ENCODE data around the gene PHEX. TPM values are rescaled to one million over a fixed set of nuclear protein-coding genes. Genes with fewer than 3 reads are reported as not detected.

PHEX gene
- total RNA-seq, 1 experiment from 2014 or later: 1.1 TPM

DNA sequence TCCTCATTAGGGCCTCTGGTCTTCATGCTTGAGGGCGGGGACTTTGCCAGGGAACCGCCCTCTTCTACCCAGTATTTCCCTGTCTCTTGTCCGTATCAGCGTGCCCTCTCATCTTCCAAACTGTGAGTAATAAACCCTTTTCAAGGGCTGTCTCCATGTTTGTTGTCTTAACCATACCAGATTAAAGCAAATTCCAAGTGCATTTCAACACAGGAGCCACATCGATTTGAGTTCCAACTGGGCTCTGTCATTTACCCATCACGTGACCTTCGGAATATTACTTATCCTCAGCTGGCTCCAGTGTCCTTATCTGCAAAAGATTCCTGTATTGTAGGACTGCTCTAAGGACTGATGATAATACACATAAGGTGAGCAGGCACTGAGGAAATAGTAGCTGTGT is 6.4 kb upstream of the PHEX start:
- H3K9me3 ChIP-seq (replicated peaks): no peaks in the 10 kb centered on the region
- H3K4me3 ChIP-seq: no peak overlapping the region
- no peaks in the 10 kb centered on the region for H3K27me3 ChIP-seq
- no peak overlapping the region for H3K27ac ChIP-seq
- no peak for DNase-seq
- peaks cover 17% of the 10 kb centered on the region for H3K4me1 ChIP-seq
- no peaks in the 10 kb centered on the region for H3K36me3 ChIP-seq

- Histone ChIP-seq H3K9me3 (replicated peaks) (no peaks in the 10 kb centered on the region), H3K36me3 (no peaks in the 10 kb centered on the region), H3K4me3 (no peak overlapping the region), H3K27me3 (no peaks in the 10 kb centered on the region), H3K4me1 (peaks cover 10% of the 10 kb centered on the region), H3K27ac (no peak overlapping the region)
- no peak for DNase-seq
These were observed 5.4 kb upstream of the PHEX start for GRCh38 chrX:22026731-22027130.

- no peak overlapping the region for H3K27ac ChIP-seq
- H3K4me3 ChIP-seq: no peak overlapping the region
- no peaks in the 10 kb centered on the region for H3K36me3 ChIP-seq
- DNase-seq: no peak
- no peaks in the 10 kb centered on the region for H3K27me3 ChIP-seq
- H3K4me1 ChIP-seq: no peaks in the 10 kb centered on the region; the same call in 1 of the 2 replicates
- H3K9me3 ChIP-seq (replicated peaks): no peaks in the 10 kb centered on the region
These were observed 381 bp downstream of the PHEX start for GRCh38 chrX:22032506-22032905.

- no peaks in the 10 kb centered on the region for H3K36me3 ChIP-seq
- no peak for DNase-seq
- H3K9me3 ChIP-seq (replicated peaks): no peaks in the 10 kb centered on the region
- H3K4me1 ChIP-seq: peaks cover 11% of the 10 kb centered on the region
- no peak overlapping the region for H3K27ac ChIP-seq
- H3K27me3 ChIP-seq: no peaks in the 10 kb centered on the region
- no peak overlapping the region for H3K4me3 ChIP-seq
These were observed 1.7 kb downstream of the PHEX start for GRCh38 chrX:22033818-22034217.

DNA sequence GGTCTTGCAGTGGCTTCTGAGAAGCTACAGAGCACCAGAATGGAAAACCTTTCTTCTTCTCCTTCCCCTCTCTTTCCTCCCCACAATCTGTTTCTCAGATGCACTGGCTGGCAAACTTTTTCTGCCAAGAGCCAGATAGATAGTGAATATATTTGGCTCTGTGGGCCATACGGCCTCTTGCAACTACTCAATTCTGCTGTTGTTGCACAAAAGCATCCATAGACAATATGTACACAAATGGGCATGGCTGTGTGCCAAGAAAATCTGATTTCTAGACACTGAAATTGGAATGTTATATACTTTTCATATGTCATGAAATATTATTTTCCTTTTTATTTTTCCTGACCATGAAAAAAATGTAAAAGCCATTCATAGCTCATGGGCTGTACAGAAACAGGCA is 3.1 kb downstream of the PHEX start:
- no peak overlapping the region for H3K27ac ChIP-seq
- H3K27me3 ChIP-seq: no peaks in the 10 kb centered on the region
- H3K36me3 ChIP-seq: no peaks in the 10 kb centered on the region
- no peaks in the 10 kb centered on the region for H3K9me3 ChIP-seq (replicated peaks)
- no peak for DNase-seq
- no peak overlapping the region for H3K4me3 ChIP-seq
- H3K4me1 ChIP-seq: peaks cover 11% of the 10 kb centered on the region

GRCh38 chrX:22037225-22037624 is 5.1 kb downstream of the PHEX start:
- no peak overlapping the region for H3K27ac ChIP-seq
- no peak overlapping the region for H3K4me3 ChIP-seq
- H3K36me3 ChIP-seq: no peaks in the 10 kb centered on the region
- H3K4me1 ChIP-seq: peaks cover 18% of the 10 kb centered on the region
- DNase-seq: no peak
- no peaks in the 10 kb centered on the region for H3K27me3 ChIP-seq
- H3K9me3 ChIP-seq (replicated peaks): no peaks in the 10 kb centered on the region

DNA sequence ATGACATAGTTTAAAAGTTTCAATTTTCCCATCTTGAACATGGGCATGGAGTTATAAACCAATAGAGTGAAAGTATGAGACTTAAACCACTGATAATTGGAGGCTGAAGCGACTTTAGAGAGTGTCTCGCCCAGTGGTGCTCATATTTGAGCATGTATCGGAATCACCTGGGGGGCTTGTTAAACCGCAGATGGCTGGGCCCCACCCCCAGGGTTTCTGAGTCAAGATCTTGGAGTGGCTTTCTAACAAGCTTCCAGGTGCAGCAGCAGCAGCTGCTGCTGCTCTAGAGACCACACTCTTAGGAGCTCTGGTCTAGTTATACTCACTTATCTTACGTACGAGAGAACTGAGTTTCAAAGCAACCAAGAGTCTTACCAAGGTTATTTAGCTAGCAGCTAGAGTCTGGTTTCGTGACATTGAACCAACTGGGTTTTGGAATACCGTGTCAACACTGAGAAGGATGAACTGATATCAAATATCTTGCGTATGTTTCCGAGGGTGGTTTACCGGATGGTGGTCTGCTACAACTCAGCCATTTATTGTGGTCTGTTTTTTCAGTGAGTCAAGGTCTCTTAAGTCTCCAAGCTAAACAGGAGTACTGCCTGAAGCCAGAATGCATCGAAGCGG is 5.9 kb downstream of the PHEX start:
- H3K9me3 ChIP-seq (replicated peaks): no peaks in the 10 kb centered on the region
- DNase-seq: peak; percentile 21 to 52
- H3K27me3 ChIP-seq: no peaks in the 10 kb centered on the region
- H3K4me1 ChIP-seq: peaks cover 21% of the 10 kb centered on the region
- peak overlapping the region; percentile 23 for H3K4me3 ChIP-seq
- no peak overlapping the region for H3K27ac ChIP-seq
- no peaks in the 10 kb centered on the region for H3K36me3 ChIP-seq

GRCh38 chrX:22039541-22039940 is 7.4 kb downstream of the PHEX start:
- Histone ChIP-seq H3K4me1 (peaks cover 21% of the 10 kb centered on the region), H3K27ac (no peak overlapping the region), H3K27me3 (no peaks in the 10 kb centered on the region), H3K9me3 (replicated peaks) (no peaks in the 10 kb centered on the region), H3K4me3 (no peak overlapping the region), H3K36me3 (no peaks in the 10 kb centered on the region)
- DNase-seq: no peak

GRCh38 chrX:22040184-22040583 is 8.1 kb downstream of the PHEX start:
- no peaks in the 10 kb centered on the region for H3K27me3 ChIP-seq
- no peak overlapping the region for H3K4me3 ChIP-seq
- no peaks in the 10 kb centered on the region for H3K36me3 ChIP-seq

GRCh38 chrX:22041907-22042530 is 9.9 kb downstream of the PHEX start:
- peak; percentile 64 to 76 for DNase-seq
- Histone ChIP-seq H3K36me3 (no peaks in the 10 kb centered on the region), H3K27me3 (no peaks in the 10 kb centered on the region), H3K9me3 (replicated peaks) (no peaks in the 10 kb centered on the region; the same call in 1 of the 2 replicates), H3K4me3 (no peak overlapping the region), H3K27ac (no peak overlapping the region), H3K4me1 (peaks cover 21% of the 10 kb centered on the region)

More at GRCh38 chrX:22040184-22040583, 8.1 kb downstream of the PHEX start:
- H3K27ac ChIP-seq: no peak overlapping the region
- H3K9me3 ChIP-seq (replicated peaks): no peaks in the 10 kb centered on the region
- no peak for DNase-seq
- peaks cover 21% of the 10 kb centered on the region for H3K4me1 ChIP-seq

GRCh38 chrX:22043872-22044271 is 11.7 kb downstream of the PHEX start:
- no peak overlapping the region for H3K4me3 ChIP-seq
- peaks cover 10% of the 10 kb centered on the region for H3K4me1 ChIP-seq
- no peaks in the 10 kb centered on the region for H3K27me3 ChIP-seq
- DNase-seq: no peak
- H3K27ac ChIP-seq: no peak overlapping the region
- H3K9me3 ChIP-seq (replicated peaks): no peaks in the 10 kb centered on the region; the same call in 1 of the 2 replicates
- no peaks in the 10 kb centered on the region for H3K36me3 ChIP-seq

- Histone ChIP-seq H3K9me3 (replicated peaks) (no peaks in the 10 kb centered on the region; the same call in 1 of the 2 replicates), H3K4me3 (no peak overlapping the region), H3K27ac (no peak overlapping the region), H3K36me3 (no peaks in the 10 kb centered on the region), H3K4me1 (peaks cover under 1% of the 10 kb centered on the region), H3K27me3 (no peaks in the 10 kb centered on the region)
- DNase-seq: no peak
These were observed 15.3 kb downstream of the PHEX start for GRCh38 chrX:22047468-22047867.

DNA sequence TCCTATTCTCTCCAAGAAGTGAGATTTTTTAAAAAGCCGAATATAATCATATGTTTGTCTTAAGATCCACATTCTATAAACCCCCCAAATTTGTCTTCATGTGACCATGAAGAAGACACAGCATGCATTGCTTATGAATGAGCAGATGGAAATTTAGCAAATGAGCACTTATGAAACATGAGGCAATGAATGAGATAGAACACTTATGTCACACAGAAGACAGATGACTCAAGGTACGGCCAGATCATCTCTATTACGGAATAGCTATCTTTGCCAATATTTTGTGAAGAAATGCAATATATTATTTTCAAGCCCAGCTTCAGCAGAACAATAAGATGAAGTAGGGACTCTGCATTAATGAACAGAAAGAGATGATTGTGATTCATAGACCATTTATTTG is 21.4 kb downstream of the PHEX start:
- DNase-seq: no peak

DNA sequence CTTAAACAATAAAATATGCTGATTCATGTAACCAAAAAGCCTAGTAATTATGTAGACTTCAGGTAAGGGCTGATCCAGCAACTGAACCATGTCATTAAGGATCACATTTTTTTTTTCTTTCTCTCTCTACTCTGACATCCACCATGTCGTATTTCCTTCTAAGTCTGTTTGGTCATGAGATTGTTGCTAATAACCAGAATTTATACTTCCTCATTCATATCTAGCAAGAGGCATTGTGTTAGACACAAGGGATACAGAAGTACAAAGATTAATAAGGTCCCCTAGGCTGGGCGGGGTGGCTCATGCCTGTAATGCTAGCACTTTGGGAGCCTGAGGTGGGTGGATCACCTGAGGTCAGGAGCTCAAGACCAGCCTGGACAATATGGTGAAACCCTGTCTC is 24.1 kb downstream of the PHEX start:
- no peak for DNase-seq
- peaks cover 7% of the 10 kb centered on the region; the same call in 1 of the 2 replicates for H3K4me1 ChIP-seq
- no peaks in the 10 kb centered on the region for H3K36me3 ChIP-seq
- H3K9me3 ChIP-seq (replicated peaks): no peaks in the 10 kb centered on the region
- no peak overlapping the region for H3K4me3 ChIP-seq
- no peaks in the 10 kb centered on the region for H3K27me3 ChIP-seq
- no peak overlapping the region for H3K27ac ChIP-seq

More for the DNA sequence above, 21.4 kb downstream of the PHEX start:
- no peak overlapping the region for H3K27ac ChIP-seq
- no peaks in the 10 kb centered on the region for H3K36me3 ChIP-seq
- no peak overlapping the region for H3K4me3 ChIP-seq
- H3K9me3 ChIP-seq (replicated peaks): no peaks in the 10 kb centered on the region
- H3K27me3 ChIP-seq: no peaks in the 10 kb centered on the region
- H3K4me1 ChIP-seq: no peaks in the 10 kb centered on the region

DNA sequence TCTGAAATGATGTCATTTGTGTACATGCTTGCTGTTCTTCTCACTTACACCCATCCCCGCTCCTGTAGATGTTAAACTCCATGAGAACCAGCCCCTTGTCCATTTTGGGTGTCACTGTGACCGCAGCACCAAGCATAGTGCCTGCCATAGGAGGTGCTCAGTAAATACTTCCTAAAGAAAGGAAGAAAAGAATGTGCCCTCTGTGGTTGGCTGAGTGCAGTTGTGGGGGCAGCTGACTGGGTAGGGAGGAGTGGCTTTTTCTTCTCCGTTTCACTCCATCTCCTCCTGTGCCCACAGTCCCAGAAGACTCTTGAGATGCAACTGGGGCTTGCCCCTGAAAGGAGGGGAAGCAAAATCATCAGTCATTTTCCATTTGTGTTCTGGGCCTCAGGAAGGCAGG is 25.5 kb downstream of the PHEX start:
- Histone ChIP-seq H3K27me3 (no peaks in the 10 kb centered on the region), H3K27ac (no peak overlapping the region), H3K36me3 (no peaks in the 10 kb centered on the region), H3K4me3 (no peak overlapping the region), H3K4me1 (peaks cover 7% of the 10 kb centered on the region; the same call in 1 of the 2 replicates), H3K9me3 (replicated peaks) (no peaks in the 10 kb centered on the region)
- DNase-seq: no peak

DNA sequence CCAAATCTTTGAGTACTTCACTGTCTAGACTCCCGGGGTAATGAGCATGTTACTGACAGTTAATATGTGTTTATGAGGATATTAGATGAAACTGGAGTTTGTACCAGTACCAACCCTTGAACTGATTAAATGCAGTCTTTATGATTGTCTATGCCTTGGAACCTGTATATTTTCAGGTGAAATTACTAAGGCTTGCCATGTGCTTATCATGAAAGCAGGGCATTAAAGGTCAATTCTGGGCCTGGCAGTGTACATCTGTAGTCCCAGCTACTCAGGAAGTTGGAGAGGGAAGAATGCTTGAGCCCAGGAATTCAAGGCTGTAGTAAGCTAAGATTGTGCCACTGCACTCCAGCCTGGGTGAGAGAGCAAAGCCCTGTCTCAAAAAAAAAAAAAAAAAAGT is 27.6 kb downstream of the PHEX start:
- no peaks in the 10 kb centered on the region for H3K36me3 ChIP-seq
- H3K4me3 ChIP-seq: no peak overlapping the region
- H3K9me3 ChIP-seq (replicated peaks): no peaks in the 10 kb centered on the region
- H3K27me3 ChIP-seq: no peaks in the 10 kb centered on the region
- no peak for DNase-seq
- no peak overlapping the region for H3K27ac ChIP-seq
- peaks cover 9% of the 10 kb centered on the region; the same call in 1 of the 2 replicates for H3K4me1 ChIP-seq
